GM23338 (cell line): ENCODE results near the gene MOSPD2.

Source experiments
- CREB1 ChIP-seq: fragments of 250-450 bp; sonication (Bioruptor Pico); IDR thresholded peaks from 2 replicates; pipeline ENCODE4 v1.5.0; 2020; ENCODE audit warnings: low read depth, mild to moderate bottlenecking, moderate library complexity
- CTCF ChIP-seq, 2 experiments: fragments of 200-600 bp in 1 of 2; sonication (generic) in 1 of 2; conservative IDR thresholded peaks; 2 replicates each; pipeline versions ENCODE4 v1.5.1 to v1.6.1; 2016 to 2017; ENCODE audit warnings: antibody characterized with exemption in 2 of 2, low read depth in 2 of 2, mild to moderate bottlenecking in 2 of 2, moderate library complexity in 1 of 2
- ETS1 ChIP-seq: IDR thresholded peaks from 2 replicates; pipeline ENCODE4 v1.6.1; 2016; ENCODE audit warnings: antibody characterized with exemption
- EZH2 ChIP-seq: fragments of 200-600 bp; sonication (generic); IDR thresholded peaks from one replicate; pipeline ENCODE4 v1.8.0; 2017; ENCODE audit warnings: antibody characterized with exemption, mild to moderate bottlenecking, low read depth; ENCODE audit not compliant: unreplicated experiment
- EZH2phosphoT487 ChIP-seq: fragments of 200-600 bp; sonication (generic); IDR thresholded peaks from one replicate; pipeline ENCODE4 v1.8.1; 2018; ENCODE audit warnings: antibody characterized with exemption; ENCODE audit not compliant: unreplicated experiment
- JUNB ChIP-seq: IDR thresholded peaks from one replicate; pipeline ENCODE4 v1.6.1; 2016; ENCODE audit warnings: antibody characterized with exemption; ENCODE audit not compliant: unreplicated experiment
- NANOG ChIP-seq: IDR thresholded peaks from 2 replicates; pipeline ENCODE4 v1.6.1; 2016; ENCODE audit warnings: antibody characterized with exemption, borderline replicate concordance
- POLR2AphosphoS5 ChIP-seq: IDR thresholded peaks from 2 replicates; pipeline ENCODE4 v1.6.1; 2016; ENCODE audit warnings: antibody characterized with exemption, low read depth
- REST ChIP-seq: IDR thresholded peaks from one replicate; pipeline ENCODE4 v1.6.1; 2018; ENCODE audit warnings: antibody characterized with exemption; ENCODE audit not compliant: unreplicated experiment
- STAT1 ChIP-seq: IDR thresholded peaks from one replicate; pipeline ENCODE4 v1.6.1; 2016; ENCODE audit warnings: antibody characterized with exemption; ENCODE audit not compliant: unreplicated experiment

- TF ChIP-seq CTCF (conservative IDR thresholded peaks at IDR 0.05; ENCODE audit: low read depth in 2 of 2) = no peak
- TF ChIP-seq REST = no peak
- TF ChIP-seq POLR2AphosphoS5 = no peak
- no peak for TF ChIP-seq EZH2
- no peak for TF ChIP-seq NANOG
- no peak for TF ChIP-seq JUNB
- TF ChIP-seq ETS1 = no peak
- no peak for TF ChIP-seq CREB1
- no peak for TF ChIP-seq STAT1
- no peak for TF ChIP-seq EZH2phosphoT487
Measured at GRCh38 chrX:14919407-14919806, 46.2 kb downstream of the MOSPD2 start.
